Activated CD4-positive, alpha-beta T cell treated with anti-CD3 and anti-CD28 coated beads for 36 hours (primary cell): Measurements from ENCODE around the gene CCDC160. TPM values are rescaled to one million over a fixed set of nuclear protein-coding genes. Genes with fewer than 3 reads are reported as not detected.
"Not testable (repeated sequence)": the region's sequence is repeated elsewhere in the genome, so short reads cannot be mapped to it uniquely, and the experiment has no call there.

Experiments used
- ATAC-seq: fragments of 200-7000 bp; cut with Tn5 transposase; one replicate; pipeline ENCODE4 v1.10.0; 2021; ENCODE audit warnings: mild to moderate bottlenecking, moderate library complexity
- CTCF ChIA-PET: fragments of 350-600 bp; sonication (Branson Sonifier 250); formaldehyde crosslinking; loops from one replicate; lab custom pipeline; 2021; ENCODE audit warnings: antibody characterized with exemption; lab: Charles Lee
- POLR2A ChIA-PET: fragments of 350-600 bp; sonication (Branson Sonifier 250); formaldehyde crosslinking; loops from one replicate; lab custom pipeline; 2021; ENCODE audit warnings: antibody characterized with exemption, inconsistent platforms; lab: Charles Lee
- DNase-seq: peaks from one replicate; pipeline ENCODE4 v3.0.0-alpha.2; 2020
- H3K27ac Mint-ChIP-seq: one replicate; pipeline ENCODE4 v1.8.0; 2021; ENCODE audit warnings: mixed read lengths
- H3K27me3 Mint-ChIP-seq: one replicate; pipeline ENCODE4 v1.8.0; 2021; ENCODE audit warnings: mixed read lengths
- H3K36me3 Mint-ChIP-seq: one replicate; pipeline ENCODE4 v1.8.0; 2021; ENCODE audit warnings: low read depth, mixed read lengths
- H3K4me1 Mint-ChIP-seq: one replicate; pipeline ENCODE4 v1.8.0; 2021; ENCODE audit warnings: mixed read lengths
- H3K4me3 Mint-ChIP-seq: one replicate; pipeline ENCODE4 v1.8.0; 2021; ENCODE audit warnings: mild to moderate bottlenecking, moderate library complexity, mixed read lengths
- H3K9me3 Mint-ChIP-seq: one replicate; pipeline ENCODE4 v1.8.0; 2021; ENCODE audit warnings: low read depth, mixed read lengths
- intact Hi-C, 2 experiments: fragments of 100-400 bp; cut with DNase I in 1 of 2; cut with micrococcal nuclease in 1 of 2; formaldehyde crosslinking; loops; one replicate each; pipeline versions ENCODE4 v1.14.2 to v1.15.1; 2022 to 2024; cut with DNase I, micrococcal nuclease
- total RNA-seq, 2 experiments: library from RNA; stranded (reverse); gene quantifications; one replicate each; pipeline ENCODE4 v1.2.3, GENCODE V29; 2021

Gene CCDC160
- not detected for total RNA-seq

GRCh38 chrX:134236626-134237614, at the start of gene CCDC160:
Gene CCDC160 (plus strand): TSS chrX:134237182. CDS start chrX:134244801, 7,619 bp downstream.
- no peaks in the 10 kb centered on the region for H3K9me3 Mint-ChIP-seq
- ChIA-PET CTCF (no interaction called here), POLR2A (no interaction called here)
- ATAC-seq (no peak), DNase-seq (peak; percentile 15)
- no peak within 1 kb of the TSS for H3K27ac Mint-ChIP-seq
- peaks cover 12% of the 10 kb centered on the region for H3K27me3 Mint-ChIP-seq
- intact Hi-C loops: no loop called here
- peaks cover 2% of the 10 kb centered on the region for H3K4me1 Mint-ChIP-seq
- H3K36me3 Mint-ChIP-seq: no peaks in the 10 kb centered on the region
- H3K4me3 Mint-ChIP-seq: no peak within 1 kb of the TSS

- CTCF ChIA-PET: no interaction called here
- H3K4me1 Mint-ChIP-seq: peaks cover 10% of the 10 kb centered on the region
- intact Hi-C loops: no loop called here
- H3K27me3 Mint-ChIP-seq: peaks cover 4% of the 10 kb centered on the region
- H3K36me3 Mint-ChIP-seq: no peaks in the 10 kb centered on the region
- DNase-seq (no peak), ATAC-seq (no peak)
- no peak overlapping the region for H3K4me3 Mint-ChIP-seq
- H3K9me3 Mint-ChIP-seq: no peaks in the 10 kb centered on the region
- H3K27ac Mint-ChIP-seq: no peak overlapping the region
- POLR2A ChIA-PET: no interaction called here
These were observed 45.7 kb upstream of the CCDC160 start for GRCh38 chrX:134191281-134191680.

GRCh38 chrX:134194915-134195314, 42.1 kb upstream of the CCDC160 start:
- no peaks in the 10 kb centered on the region for H3K4me1 Mint-ChIP-seq
- no peaks in the 10 kb centered on the region for H3K9me3 Mint-ChIP-seq
- intact Hi-C loops: no loop called here
- ATAC-seq (no peak), DNase-seq (no peak)
- H3K27ac Mint-ChIP-seq: no peak overlapping the region
- CTCF ChIA-PET: no interaction called here
- H3K36me3 Mint-ChIP-seq: no peaks in the 10 kb centered on the region
- H3K27me3 Mint-ChIP-seq: peaks cover 2% of the 10 kb centered on the region
- POLR2A ChIA-PET: no interaction called here
- no peak overlapping the region for H3K4me3 Mint-ChIP-seq

DNA sequence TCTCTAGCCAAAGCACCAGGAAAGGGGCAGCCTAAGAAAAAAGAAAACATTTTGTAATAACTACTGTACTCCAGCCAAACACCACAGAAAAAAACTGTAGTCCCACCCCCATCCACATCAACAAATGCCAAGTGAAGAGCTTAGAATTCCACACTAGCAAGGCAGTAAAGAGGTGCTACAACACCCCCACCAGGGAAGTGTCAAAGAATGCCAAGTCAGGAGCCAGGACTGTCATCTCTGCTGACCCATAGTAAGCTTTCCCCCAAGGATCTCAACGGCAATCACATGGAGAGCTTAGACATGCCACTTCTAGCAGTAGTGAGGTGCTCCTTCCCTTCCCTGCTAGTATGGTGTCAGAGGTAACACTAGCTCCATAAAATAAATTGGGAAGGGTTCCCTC, 34.4 kb upstream of the CCDC160 start:
- POLR2A ChIA-PET: no interaction called here
- H3K4me1 Mint-ChIP-seq: no peaks in the 10 kb centered on the region
- intact Hi-C loops: no loop called here

GRCh38 chrX:134206221-134206620, 30.8 kb upstream of the CCDC160 start:
- Mint-ChIP-seq H3K4me1 (no peaks in the 10 kb centered on the region), H3K36me3 (no peaks in the 10 kb centered on the region), H3K27ac (no peak overlapping the region), H3K4me3 (no peak overlapping the region), H3K27me3 (no peaks in the 10 kb centered on the region), H3K9me3 (peaks cover 3% of the 10 kb centered on the region)
- POLR2A ChIA-PET: no interaction called here
- ATAC-seq (no peak), DNase-seq (no peak)
- CTCF ChIA-PET: no interaction called here
- intact Hi-C loops: no loop called here

More for the DNA sequence above, 34.4 kb upstream of the CCDC160 start:
- DNase-seq (no peak), ATAC-seq (no peak)
- H3K27ac Mint-ChIP-seq: no peak overlapping the region
- CTCF ChIA-PET: no interaction called here
- no peak overlapping the region for H3K4me3 Mint-ChIP-seq
- H3K9me3 Mint-ChIP-seq: no peaks in the 10 kb centered on the region
- no peaks in the 10 kb centered on the region for H3K27me3 Mint-ChIP-seq
- no peaks in the 10 kb centered on the region for H3K36me3 Mint-ChIP-seq

DNA sequence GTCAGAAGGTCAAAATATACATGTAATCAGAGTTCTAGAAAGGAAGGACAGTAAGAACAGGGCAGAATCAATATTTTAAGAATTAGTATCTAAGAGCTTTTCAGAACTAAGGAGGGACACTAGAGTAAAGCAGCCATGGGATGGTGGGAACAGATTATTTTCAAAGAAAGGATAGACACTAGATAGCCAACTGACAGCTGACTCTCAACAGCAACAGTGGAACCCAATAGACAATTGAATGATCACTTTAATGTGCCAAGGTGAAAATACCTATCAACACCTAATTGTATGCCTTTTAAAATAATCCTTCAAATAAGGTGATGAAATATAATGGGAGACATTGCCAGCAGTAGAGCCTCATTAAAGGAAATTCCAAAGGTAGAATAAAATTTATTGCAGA, 26.5 kb upstream of the CCDC160 start:
- peaks cover 3% of the 10 kb centered on the region for H3K9me3 Mint-ChIP-seq
- ATAC-seq (no peak), DNase-seq (no peak)
- no peaks in the 10 kb centered on the region for H3K4me1 Mint-ChIP-seq
- ChIA-PET POLR2A (no interaction called here), CTCF (no interaction called here)
- H3K27ac Mint-ChIP-seq: no peak overlapping the region
- no peaks in the 10 kb centered on the region for H3K27me3 Mint-ChIP-seq
- H3K36me3 Mint-ChIP-seq: no peaks in the 10 kb centered on the region
- intact Hi-C loops: no loop called here
- no peak overlapping the region for H3K4me3 Mint-ChIP-seq

GRCh38 chrX:134235236-134235635, 1.7 kb upstream of the CCDC160 start:
- no peak for DNase-seq
- intact Hi-C loops: no loop called here
- CTCF ChIA-PET: no interaction called here
- peaks cover 12% of the 10 kb centered on the region for H3K27me3 Mint-ChIP-seq
- H3K9me3 Mint-ChIP-seq: no peaks in the 10 kb centered on the region
- no peaks in the 10 kb centered on the region for H3K36me3 Mint-ChIP-seq
- no peak for ATAC-seq
- H3K4me1 Mint-ChIP-seq: no peaks in the 10 kb centered on the region
- H3K4me3 Mint-ChIP-seq: no peak overlapping the region
- POLR2A ChIA-PET: no interaction called here
- H3K27ac Mint-ChIP-seq: no peak overlapping the region

GRCh38 chrX:134238144-134238543, 1.2 kb downstream of the CCDC160 start:
- H3K4me1 Mint-ChIP-seq, CTCF ChIA-PET, H3K27ac Mint-ChIP-seq, H3K4me3 Mint-ChIP-seq, POLR2A ChIA-PET, DNase-seq, intact Hi-C loops, H3K27me3 Mint-ChIP-seq, H3K36me3 Mint-ChIP-seq, H3K9me3 Mint-ChIP-seq, ATAC-seq: not testable (repeated sequence)

GRCh38 chrX:134239016-134239415, 2.0 kb downstream of the CCDC160 start:
- no peak overlapping the region for H3K4me3 Mint-ChIP-seq
- ATAC-seq: no peak
- POLR2A ChIA-PET: no interaction called here
- H3K27me3 Mint-ChIP-seq: peaks cover 8% of the 10 kb centered on the region
- H3K9me3 Mint-ChIP-seq: no peaks in the 10 kb centered on the region
- no peak for DNase-seq
- no peaks in the 10 kb centered on the region for H3K36me3 Mint-ChIP-seq
- intact Hi-C loops: no loop called here
- H3K4me1 Mint-ChIP-seq: peaks cover 7% of the 10 kb centered on the region
- CTCF ChIA-PET: no interaction called here
- H3K27ac Mint-ChIP-seq: no peak overlapping the region

GRCh38 chrX:134240209-134240608, 3.2 kb downstream of the CCDC160 start:
- Mint-ChIP-seq H3K4me1 (peaks cover 7% of the 10 kb centered on the region), H3K27me3 (peaks cover 8% of the 10 kb centered on the region), H3K27ac (no peak overlapping the region), H3K9me3 (no peaks in the 10 kb centered on the region), H3K4me3 (no peak overlapping the region), H3K36me3 (no peaks in the 10 kb centered on the region)
- ChIA-PET CTCF (no interaction called here), POLR2A (no interaction called here)
- DNase-seq (no peak), ATAC-seq (no peak)
- intact Hi-C loops: no loop called here

DNA sequence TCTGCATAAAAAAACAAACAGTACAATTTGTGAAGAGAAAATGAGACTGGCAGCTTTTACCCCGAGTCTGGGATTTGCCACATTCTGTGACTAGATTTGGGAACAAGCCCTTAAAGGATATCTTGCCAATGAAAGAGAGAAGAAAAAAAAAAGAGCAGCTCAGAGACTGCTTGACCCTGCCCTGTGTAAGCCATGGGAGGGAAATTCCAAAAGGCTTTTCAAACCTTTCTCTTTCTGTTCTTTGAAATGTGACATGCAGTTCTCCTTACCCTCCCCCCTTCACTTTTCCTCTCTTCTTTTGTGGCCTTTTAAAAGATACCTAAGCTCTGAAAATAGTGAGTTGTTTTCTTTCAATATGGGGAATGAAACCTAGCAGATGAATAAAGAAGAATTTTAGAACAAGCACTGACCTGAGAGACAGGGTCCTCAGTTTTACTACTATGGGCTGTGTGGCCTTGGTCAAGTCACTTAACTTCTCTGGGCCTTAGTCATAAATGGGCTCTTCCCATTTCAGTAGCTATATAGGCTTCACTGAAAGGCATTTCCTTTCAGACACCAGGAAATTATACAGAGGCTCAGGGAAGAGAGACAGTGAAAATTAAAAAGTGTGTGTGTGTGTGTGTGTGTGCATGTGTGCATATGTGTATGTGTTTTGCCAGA, 5.1 kb downstream of the CCDC160 start:
- ChIA-PET CTCF (interaction anchor here (0.7 kb wide), 1 partner anchor 9 kb away, joined by 3 read pairs; no protein-coding TSS in a partner anchor), POLR2A (no interaction called here)
- ATAC-seq (no peak), DNase-seq (no peak)
- intact Hi-C loops: no loop called here
- Mint-ChIP-seq H3K9me3 (no peaks in the 10 kb centered on the region), H3K36me3 (no peaks in the 10 kb centered on the region), H3K4me1 (peaks cover 7% of the 10 kb centered on the region), H3K27me3 (peaks cover 8% of the 10 kb centered on the region), H3K4me3 (no peak overlapping the region), H3K27ac (no peak overlapping the region)

DNA sequence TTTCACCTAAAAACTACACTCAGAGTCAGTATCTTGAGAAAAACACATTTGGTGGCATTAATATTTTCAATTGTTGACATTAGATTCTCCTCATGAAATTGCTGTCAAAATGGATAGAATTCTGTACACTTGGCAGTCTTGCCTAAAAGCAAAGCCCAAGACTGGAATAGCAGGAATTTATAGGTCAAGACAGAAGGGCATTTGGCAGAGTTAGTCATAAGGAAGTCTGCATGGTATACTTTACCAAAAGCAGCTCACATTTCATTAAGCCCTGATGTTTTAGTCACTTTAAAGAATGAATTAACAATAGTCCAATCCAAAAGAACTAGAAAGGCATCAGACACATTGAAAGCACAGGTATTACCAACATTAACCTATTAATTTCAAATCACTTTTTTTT, 7.1 kb downstream of the CCDC160 start:
- H3K27me3 Mint-ChIP-seq: peaks cover 4% of the 10 kb centered on the region

More for the DNA sequence above, 7.1 kb downstream of the CCDC160 start:
- DNase-seq (no peak), ATAC-seq (no peak)
- ChIA-PET POLR2A (no interaction called here), CTCF (no interaction called here)
- Mint-ChIP-seq H3K36me3 (no peaks in the 10 kb centered on the region), H3K9me3 (no peaks in the 10 kb centered on the region), H3K4me3 (no peak overlapping the region), H3K4me1 (peaks cover 7% of the 10 kb centered on the region), H3K27ac (no peak overlapping the region)
- intact Hi-C loops: no loop called here
